D721Med (cell line): ENCODE measurements around the gene CHMP2B.

ENCODE experiments used
- DNase-seq: peaks from one replicate; pipeline ENCODE4 v3.0.0; 2011; ENCODE audit warnings: low spot score; ENCODE audit not compliant: insufficient read length
- FAIRE-seq: peaks from 2 replicates; lab custom pipeline; 2011; peaks lifted over from hg19 to GRCh38; lab: Jason Lieb, UNC
- CTCF ChIP-seq: IDR thresholded peaks from 2 replicates; pipeline ENCODE4 v1.5.1; 2012; ENCODE audit warnings: mild to moderate bottlenecking, control low read depth; ENCODE audit not compliant: insufficient read depth; ENCODE audit errors: missing control alignments

Gene CHMP2B

GRCh38 chr3:87196879-87197278, 30.2 kb upstream of the CHMP2B start:
- TF ChIP-seq CTCF, result no peak

GRCh38 chr3:87197531-87197930, 29.6 kb upstream of the CHMP2B start:
- no peak for FAIRE-seq
- no peak for TF ChIP-seq CTCF
- no peak for DNase-seq

More at GRCh38 chr3:87196879-87197278, 30.2 kb upstream of the CHMP2B start:
- FAIRE-seq (no peak), DNase-seq (no peak)

- TF ChIP-seq CTCF, result no peak
- DNase-seq, result no peak
- FAIRE-seq, result no peak
Observed at GRCh38 chr3:87198774-87199173, 28.3 kb upstream of the CHMP2B start.

GRCh38 chr3:87199628-87200027, 27.5 kb upstream of the CHMP2B start:
- DNase-seq, result no peak
- no peak for FAIRE-seq
- TF ChIP-seq CTCF, result no peak

GRCh38 chr3:87200060-87200647, 27.0 kb upstream of the CHMP2B start:
- no peak for TF ChIP-seq CTCF
- FAIRE-seq, result no peak
- no peak for DNase-seq

GRCh38 chr3:87201727-87202126, 25.4 kb upstream of the CHMP2B start:
- DNase-seq, result no peak

More at GRCh38 chr3:87201727-87202126, 25.4 kb upstream of the CHMP2B start:
- TF ChIP-seq CTCF, result no peak
- peak; percentile 56 for FAIRE-seq
